GM19372 (cell line): ENCODE measurements around the gene BCKDK.
"Not testable (repeated sequence)": the region's sequence is repeated elsewhere in the genome, so short reads cannot be mapped to it uniquely, and the experiment has no call there.

Experiments used
- ATAC-seq: cut with Tn5 transposase; IDR thresholded peaks from one replicate; pipeline ENCODE4 v1.9.1; 2021; ENCODE audit warnings: mild to moderate bottlenecking, low read depth, moderate library complexity; ENCODE audit not compliant: unreplicated experiment

The BCKDK gene

GRCh38 chr16:31136822-31137499 lies 28.8 kb downstream of the BCKDK start:
- ATAC-seq, result not testable (repeated sequence)

- no peak for ATAC-seq
Observed at GRCh38 chr16:31138621-31139578, 30.7 kb downstream of the BCKDK start.

- ATAC-seq, result not testable (repeated sequence)
Observed at GRCh38 chr16:31141071-31141469, 32.9 kb downstream of the BCKDK start.

- no peak for ATAC-seq
Observed at GRCh38 chr16:31141489-31142108, 33.4 kb downstream of the BCKDK start.

- peak; percentile 84 for ATAC-seq
Observed at GRCh38 chr16:31142109-31143010, 34.2 kb downstream of the BCKDK start.

- ATAC-seq, result no peak
Observed at GRCh38 chr16:31143011-31143693, 35.0 kb downstream of the BCKDK start.

- ATAC-seq, result no peak
Observed at GRCh38 chr16:31143694-31144148, 35.5 kb downstream of the BCKDK start.

GRCh38 chr16:31144418-31144817 lies 36.2 kb downstream of the BCKDK start:
- ATAC-seq, result not testable (repeated sequence)

- ATAC-seq, result no peak
Observed at GRCh38 chr16:31145398-31145990, 37.3 kb downstream of the BCKDK start.

- no peak for ATAC-seq
Observed at GRCh38 chr16:31147574-31147973, 39.4 kb downstream of the BCKDK start.

GRCh38 chr16:31148281-31148728 lies 40.1 kb downstream of the BCKDK start:
- no peak for ATAC-seq

GRCh38 chr16:31148896-31149295 lies 40.7 kb downstream of the BCKDK start:
- no peak for ATAC-seq

- ATAC-seq, result no peak
Observed at GRCh38 chr16:31149332-31149731, 41.1 kb downstream of the BCKDK start.

GRCh38 chr16:31149894-31150890 lies 42.0 kb downstream of the BCKDK start, which contains the start of gene PRSS36:
PRSS36 (minus strand) TSS chr16:31150066; CDS start chr16:31150035, 31 bp downstream.
- ATAC-seq, result no peak

GRCh38 chr16:31150976-31151375 lies 42.8 kb downstream of the BCKDK start:
- ATAC-seq, result not testable (repeated sequence)

GRCh38 chr16:31157136-31157535 lies 49.0 kb downstream of the BCKDK start:
- ATAC-seq, result no peak
